Osteocyte (in vitro differentiated cells): ENCODE measurements around the gene NKAIN4. TPM values are rescaled to one million over a fixed set of nuclear protein-coding genes. Genes with fewer than 3 reads are reported as not detected.

Source experiments
- DNase-seq: peaks from one replicate; pipeline ENCODE4 v3.0.0; 2021; ENCODE audit warnings: mixed read lengths; ENCODE audit not compliant: unreplicated experiment; ENCODE audit errors: extremely low spot score
- H3K27ac Mint-ChIP-seq: one replicate; pipeline ENCODE4 v1.8.0; 2021; ENCODE audit warnings: mild to moderate bottlenecking, mixed read lengths; ENCODE audit not compliant: unreplicated experiment
- H3K27me3 Mint-ChIP-seq: one replicate; pipeline ENCODE4 v1.8.0; 2021; ENCODE audit warnings: mixed read lengths; ENCODE audit not compliant: unreplicated experiment
- H3K36me3 Mint-ChIP-seq: one replicate; pipeline ENCODE4 v1.8.0; 2021; ENCODE audit warnings: mixed read lengths; ENCODE audit not compliant: unreplicated experiment
- H3K4me1 Mint-ChIP-seq: one replicate; pipeline ENCODE4 v1.8.0; 2021; ENCODE audit warnings: mixed read lengths; ENCODE audit not compliant: unreplicated experiment
- H3K4me3 Mint-ChIP-seq: one replicate; pipeline ENCODE4 v1.8.0; 2021; ENCODE audit warnings: mild to moderate bottlenecking, moderate library complexity, mixed read lengths; ENCODE audit not compliant: unreplicated experiment
- H3K9me3 Mint-ChIP-seq: one replicate; pipeline ENCODE4 v1.8.0; 2021; ENCODE audit warnings: mixed read lengths; ENCODE audit not compliant: unreplicated experiment
- total RNA-seq: library from RNA; stranded (reverse); gene quantifications from 2 replicates; pipeline ENCODE4 v1.2.1, GENCODE V29; 2021
- TF ChIP-seq, protein P1 (sequence below): fragments of 200-600 bp; sonication (generic); IDR thresholded peaks from 2 replicates; pipeline ENCODE4 v1.5.0; 2021; ENCODE audit warnings: antibody characterized with exemption, mild to moderate bottlenecking, moderate library complexity

The NKAIN4 gene
- total RNA-seq, 1 donor from 2014 or later: 0.62 TPM

DNA sequence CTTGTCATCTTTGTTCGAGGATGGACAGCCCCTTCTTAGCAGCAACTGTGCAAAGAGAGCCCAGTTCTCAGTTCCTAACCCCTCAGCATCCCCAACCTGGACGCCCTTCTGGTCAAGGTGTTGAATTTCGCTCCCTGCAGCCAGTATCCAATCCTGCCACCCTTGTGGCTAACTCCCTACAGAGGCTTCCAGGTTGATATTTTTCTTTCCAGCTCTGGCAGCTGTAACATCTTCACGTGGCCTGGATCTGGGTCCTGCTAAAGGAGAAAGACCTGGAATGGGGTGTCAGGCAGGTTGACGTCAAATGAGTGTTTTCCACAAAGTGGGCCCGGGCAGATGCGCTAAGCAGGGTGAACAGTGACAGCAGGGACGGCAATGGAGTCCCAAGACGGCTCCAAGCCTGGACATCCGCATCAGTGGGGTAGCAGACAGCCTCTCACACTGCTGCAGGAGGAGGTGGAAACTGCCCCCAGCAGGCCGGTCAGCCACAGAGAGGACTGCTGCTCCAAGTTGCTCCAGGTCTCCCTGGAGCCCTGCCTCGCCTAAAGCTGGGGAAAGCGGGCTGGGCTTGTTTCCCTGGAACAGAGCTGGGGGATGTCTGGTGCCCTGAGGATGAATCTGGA is 37.3 kb downstream of the NKAIN4 start:
- Mint-ChIP-seq H3K4me1 (peaks cover 33% of the 10 kb centered on the region), H3K9me3 (no peaks in the 10 kb centered on the region)

DNA sequence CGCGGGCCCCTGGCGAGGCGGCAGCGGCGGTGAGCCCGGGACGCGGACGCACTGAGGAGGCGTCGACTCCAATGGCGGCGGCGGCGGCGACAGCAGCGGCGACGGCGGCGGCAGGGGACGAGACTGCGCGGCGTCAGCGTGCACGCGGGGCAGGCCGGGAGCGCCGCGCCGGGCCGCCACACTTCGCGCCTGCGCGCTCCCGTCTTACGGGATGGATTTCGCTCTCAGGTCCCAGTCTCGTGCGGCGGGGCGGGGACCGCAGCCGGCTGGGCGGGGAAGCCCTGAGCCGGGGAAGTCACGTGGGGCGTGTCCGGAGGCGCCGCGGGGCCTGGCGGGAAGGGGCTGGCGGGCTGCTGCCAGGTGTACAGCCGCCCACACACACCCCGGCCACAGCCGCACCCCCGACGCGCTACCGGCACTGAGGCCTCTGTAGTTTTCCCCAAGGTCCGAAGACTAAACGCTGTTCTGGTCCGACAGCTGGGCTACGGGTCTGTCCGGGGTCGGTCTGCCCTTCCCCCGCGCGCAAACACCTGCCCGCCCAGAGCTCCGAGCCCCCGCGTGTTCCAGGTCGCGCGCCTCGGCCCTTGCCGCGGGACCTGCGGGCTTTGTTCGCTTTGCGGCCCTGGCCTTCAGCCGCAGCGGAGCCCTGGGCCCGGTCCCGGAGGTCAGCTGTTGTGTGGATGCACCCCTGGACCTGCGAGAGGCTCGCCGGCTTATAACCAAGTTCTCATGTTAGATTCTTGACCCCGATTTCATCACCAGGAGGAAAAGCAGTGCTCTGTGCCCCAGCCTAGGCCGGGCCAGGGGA is 38.0 kb downstream of the NKAIN4 start, which contains the start of gene YTHDF1:
Gene YTHDF1 (minus strand): TSS at position 91 of the 808 bp plus-strand sequence. CDS start 239 bp downstream, outside the sequence.
- Mint-ChIP-seq H3K27me3 (peaks cover 9% of the 10 kb centered on the region), H3K27ac (peak within 1 kb of the TSS; percentile 93), H3K4me3 (peak within 1 kb of the TSS; percentile 93), H3K9me3 (no peaks in the 10 kb centered on the region), H3K4me1 (peaks cover 33% of the 10 kb centered on the region), H3K36me3 (peaks cover 22% of the 10 kb centered on the region)
- peak; percentile 99 for DNase-seq
- TF ChIP-seq, protein P1, sequence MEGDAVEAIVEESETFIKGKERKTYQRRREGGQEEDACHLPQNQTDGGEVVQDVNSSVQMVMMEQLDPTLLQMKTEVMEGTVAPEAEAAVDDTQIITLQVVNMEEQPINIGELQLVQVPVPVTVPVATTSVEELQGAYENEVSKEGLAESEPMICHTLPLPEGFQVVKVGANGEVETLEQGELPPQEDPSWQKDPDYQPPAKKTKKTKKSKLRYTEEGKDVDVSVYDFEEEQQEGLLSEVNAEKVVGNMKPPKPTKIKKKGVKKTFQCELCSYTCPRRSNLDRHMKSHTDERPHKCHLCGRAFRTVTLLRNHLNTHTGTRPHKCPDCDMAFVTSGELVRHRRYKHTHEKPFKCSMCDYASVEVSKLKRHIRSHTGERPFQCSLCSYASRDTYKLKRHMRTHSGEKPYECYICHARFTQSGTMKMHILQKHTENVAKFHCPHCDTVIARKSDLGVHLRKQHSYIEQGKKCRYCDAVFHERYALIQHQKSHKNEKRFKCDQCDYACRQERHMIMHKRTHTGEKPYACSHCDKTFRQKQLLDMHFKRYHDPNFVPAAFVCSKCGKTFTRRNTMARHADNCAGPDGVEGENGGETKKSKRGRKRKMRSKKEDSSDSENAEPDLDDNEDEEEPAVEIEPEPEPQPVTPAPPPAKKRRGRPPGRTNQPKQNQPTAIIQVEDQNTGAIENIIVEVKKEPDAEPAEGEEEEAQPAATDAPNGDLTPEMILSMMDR: no peak

More for the DNA sequence above, 37.3 kb downstream of the NKAIN4 start:
- Mint-ChIP-seq H3K27me3 (peaks cover 9% of the 10 kb centered on the region), H3K27ac (peak overlapping the region; percentile 76), H3K4me3 (peak overlapping the region; percentile 79), H3K36me3 (peaks cover 20% of the 10 kb centered on the region)
- TF ChIP-seq, protein P1: no peak
- no peak for DNase-seq

DNA sequence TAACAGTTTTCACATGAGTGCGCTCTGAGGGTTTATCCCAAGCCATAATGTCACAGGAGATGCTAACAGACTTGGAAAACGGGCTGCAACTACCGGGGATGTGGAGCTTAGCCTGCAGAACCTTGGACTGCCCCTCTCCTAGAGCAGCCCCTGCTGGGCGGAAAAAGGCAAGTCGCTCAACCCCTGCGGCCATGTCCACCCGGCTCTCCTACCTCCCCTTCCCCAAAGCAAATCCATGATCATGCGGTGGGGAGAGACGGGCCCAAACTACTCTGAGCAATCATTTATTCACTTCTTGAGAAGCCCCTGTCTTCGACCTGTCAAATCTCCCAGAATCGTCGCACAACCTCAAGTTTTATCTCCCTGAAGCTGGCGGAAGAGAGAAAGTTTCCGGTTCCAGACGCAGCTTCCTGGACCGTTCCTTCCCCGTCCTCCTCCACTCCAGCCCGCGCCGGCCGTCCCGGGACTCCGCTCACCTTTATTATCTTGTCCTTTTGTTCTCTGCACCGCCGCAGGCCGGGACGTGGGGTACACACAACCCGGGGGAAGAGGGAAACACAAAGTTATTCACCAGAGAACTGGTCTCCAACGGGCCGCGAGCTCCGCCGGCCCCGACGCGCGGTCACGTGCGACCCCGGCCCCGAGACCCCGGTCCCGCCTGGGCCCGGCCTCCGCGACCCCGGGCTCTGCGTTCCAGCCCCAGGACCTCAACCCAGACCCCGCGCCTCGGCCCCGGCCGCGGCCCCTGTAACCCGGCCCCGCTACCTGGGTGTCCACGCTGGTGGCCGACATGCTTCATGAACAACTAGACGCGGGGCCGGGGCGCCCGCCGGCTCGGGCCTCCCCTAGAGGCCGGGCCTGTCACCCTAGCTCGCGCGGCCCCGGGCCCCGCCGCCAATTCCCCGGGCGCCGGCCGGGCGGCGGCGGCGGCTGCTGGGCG is 38.9 kb downstream of the NKAIN4 start:
- H3K27ac Mint-ChIP-seq: peak overlapping the region; percentile 93
- H3K4me3 Mint-ChIP-seq: peak overlapping the region; percentile 93
- TF ChIP-seq, protein P1: peak; percentile 58
- DNase-seq: no peak
- H3K36me3 Mint-ChIP-seq: peaks cover 23% of the 10 kb centered on the region
- peaks cover 36% of the 10 kb centered on the region for H3K4me1 Mint-ChIP-seq
- peaks cover 4% of the 10 kb centered on the region for H3K27me3 Mint-ChIP-seq
- H3K9me3 Mint-ChIP-seq: no peaks in the 10 kb centered on the region

DNA sequence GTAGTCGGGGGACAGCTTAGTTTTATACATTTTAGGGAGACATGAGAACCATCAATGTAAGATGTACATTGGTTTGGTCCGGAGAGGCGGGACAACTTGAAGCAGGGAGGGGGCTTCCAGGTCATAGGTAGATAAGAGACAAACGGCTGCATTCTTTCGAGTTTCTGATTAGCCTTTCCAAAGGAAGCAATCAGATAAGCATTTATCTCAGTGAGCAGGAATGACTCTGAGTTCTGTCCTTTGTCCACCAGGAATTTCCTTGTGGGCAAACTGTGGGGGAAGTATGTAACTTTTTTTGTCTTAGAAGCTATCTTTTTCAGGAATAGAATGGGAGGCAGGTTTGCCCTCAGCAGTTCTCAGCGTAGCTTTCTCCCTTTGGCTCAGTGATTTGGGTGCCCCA is 39.7 kb downstream of the NKAIN4 start:
- TF ChIP-seq, protein P1: no peak
- H3K36me3 Mint-ChIP-seq: peaks cover 23% of the 10 kb centered on the region
- no peak for DNase-seq
- no peaks in the 10 kb centered on the region for H3K9me3 Mint-ChIP-seq
- peak overlapping the region; percentile 93 for H3K4me3 Mint-ChIP-seq
- no peaks in the 10 kb centered on the region for H3K27me3 Mint-ChIP-seq
- no peak overlapping the region for H3K27ac Mint-ChIP-seq
- H3K4me1 Mint-ChIP-seq: peaks cover 36% of the 10 kb centered on the region
